Thoracic aorta (tissue), 2 donors: Measurements from ENCODE around the gene CDC42BPG. TPM values are rescaled to one million over a fixed set of nuclear protein-coding genes. Genes with fewer than 3 reads are reported as not detected.

ENCODE experiments used
- ATAC-seq: fragments of 150-250 bp; one replicate; pipeline ENCODE4 v1.8.0; 2017; ENCODE audit warnings: low read depth; ENCODE audit not compliant: insufficient number of reproducible peaks, low FRiP score
- DNase-seq: peaks from one replicate; pipeline ENCODE4 v3.0.0-alpha.2; 2020; ENCODE audit warnings: low spot score
- H3K27ac ChIP-seq, 2 donors: fragments of 200-600 bp; sonication (generic); 1 replicate in 1 of 2; 2 replicates in 1 of 2; pipeline ENCODE4 v1.5.1; 2016; ENCODE audit warnings: mild to moderate bottlenecking in 2 of 2, moderate library complexity in 2 of 2
- H3K27me3 ChIP-seq: fragments of 200-600 bp; sonication (generic); replicated peaks from 2 replicates; pipeline ENCODE4 v1.6.0; 2016; ENCODE audit warnings: mild to moderate bottlenecking; ENCODE audit not compliant: insufficient read depth
- H3K36me3 ChIP-seq: fragments of 200-600 bp; sonication (generic); one replicate; pipeline ENCODE4 v1.5.1; 2016
- H3K4me1 ChIP-seq, 2 donors: fragments of 200-600 bp; sonication (generic); 1 replicate in 1 of 2; 2 replicates in 1 of 2; pipeline versions ENCODE4 v1.5.1 to v1.6.0; 2016; ENCODE audit warnings: low read depth in 2 of 2, mild to moderate bottlenecking in 1 of 2; ENCODE audit not compliant: control insufficient read depth in 1 of 2
- H3K4me3 ChIP-seq: fragments of 200-600 bp; sonication (generic); 2 replicates; pipeline ENCODE4 v1.5.1; 2016; ENCODE audit warnings: mild to moderate bottlenecking
- H3K9me3 ChIP-seq: fragments of 200-600 bp; sonication (generic); 2 replicates; pipeline ENCODE4 v1.5.1; 2016
- CTCF ChIP-seq: fragments of 200-600 bp; sonication (generic); IDR thresholded peaks from one replicate; pipeline ENCODE4 v1.5.1; 2019; ENCODE audit warnings: antibody characterized with exemption
- total RNA-seq, 2 donors: library from RNA; depleted of rRNA; stranded (reverse); fragments of >200 nt; gene quantifications; one replicate each; pipeline versions ENCODE4 v1.1.0 to v1.2.3, GENCODE V29; 2016

CDC42BPG gene
- total RNA-seq, 2 donors from 2014 or later: 0.68 to 1.2 TPM

GRCh38 chr11:64877390-64878222, 33.2 kb upstream of the CDC42BPG start:
- DNase-seq: no peak
- peak overlapping the region; percentile 78 for H3K4me3 ChIP-seq
- H3K27me3 ChIP-seq: no peaks in the 10 kb centered on the region
- peak overlapping the region; percentile 74 to 76 for H3K27ac ChIP-seq
- H3K9me3 ChIP-seq: no peaks in the 10 kb centered on the region
- TF ChIP-seq CTCF: no peak
- H3K36me3 ChIP-seq: peaks cover 8% of the 10 kb centered on the region
- no peak for ATAC-seq
- H3K4me1 ChIP-seq: peaks cover 21 to 79% of the 10 kb centered on the region in 2 donors

- no peaks in the 10 kb centered on the region for H3K27me3 ChIP-seq
- DNase-seq: no peak
- H3K9me3 ChIP-seq: no peaks in the 10 kb centered on the region
- H3K27ac ChIP-seq: peak overlapping the region; percentile 74 to 76
- TF ChIP-seq CTCF: no peak
- H3K4me1 ChIP-seq: peaks cover 28 to 79% of the 10 kb centered on the region in 2 donors
- H3K4me3 ChIP-seq: peak overlapping the region; percentile 78
- no peak for ATAC-seq
- H3K36me3 ChIP-seq: peaks cover 9% of the 10 kb centered on the region
Measured at GRCh38 chr11:64876835-64877341, 32.4 kb upstream of the CDC42BPG start.

- no peak for TF ChIP-seq CTCF
- H3K4me1 ChIP-seq: peaks cover 32 to 81% of the 10 kb centered on the region in 2 donors
Measured at GRCh38 chr11:64876229-64876750, 31.8 kb upstream of the CDC42BPG start.

GRCh38 chr11:64875369-64876228, 31.1 kb upstream of the CDC42BPG start:
- Histone ChIP-seq H3K4me3 (peak overlapping the region; percentile 78), H3K27ac (peak overlapping the region; percentile 74 to 76), H3K4me1 (peaks cover 39 to 84% of the 10 kb centered on the region in 2 donors), H3K27me3 (no peaks in the 10 kb centered on the region), H3K36me3 (peaks cover 9% of the 10 kb centered on the region), H3K9me3 (no peaks in the 10 kb centered on the region)
- ATAC-seq (no peak), DNase-seq (no peak)
- no peak for TF ChIP-seq CTCF

More at GRCh38 chr11:64876229-64876750, 31.8 kb upstream of the CDC42BPG start:
- H3K9me3 ChIP-seq: no peaks in the 10 kb centered on the region
- H3K27ac ChIP-seq: peak overlapping the region; percentile 74 to 76
- no peaks in the 10 kb centered on the region for H3K27me3 ChIP-seq
- ATAC-seq (no peak), DNase-seq (no peak)
- H3K4me3 ChIP-seq: peak overlapping the region; percentile 78
- H3K36me3 ChIP-seq: peaks cover 9% of the 10 kb centered on the region
